C4-2B (cell line): ENCODE data around the gene FAM20A.

ENCODE experiments used
- H3K27ac ChIP-seq: fragments of 450-650 bp; 2 replicates; pipeline ENCODE4 v1.5.1; 2017
- CTCF ChIP-seq: fragments of 450-650 bp; conservative IDR thresholded peaks from 2 replicates; pipeline ENCODE4 v1.5.1; 2017; ENCODE audit warnings: mild to moderate bottlenecking
- ZFX ChIP-seq: fragments of 450-650 bp; IDR thresholded peaks from 2 replicates; pipeline ENCODE4 v1.6.1; 2017

FAM20A gene

DNA sequence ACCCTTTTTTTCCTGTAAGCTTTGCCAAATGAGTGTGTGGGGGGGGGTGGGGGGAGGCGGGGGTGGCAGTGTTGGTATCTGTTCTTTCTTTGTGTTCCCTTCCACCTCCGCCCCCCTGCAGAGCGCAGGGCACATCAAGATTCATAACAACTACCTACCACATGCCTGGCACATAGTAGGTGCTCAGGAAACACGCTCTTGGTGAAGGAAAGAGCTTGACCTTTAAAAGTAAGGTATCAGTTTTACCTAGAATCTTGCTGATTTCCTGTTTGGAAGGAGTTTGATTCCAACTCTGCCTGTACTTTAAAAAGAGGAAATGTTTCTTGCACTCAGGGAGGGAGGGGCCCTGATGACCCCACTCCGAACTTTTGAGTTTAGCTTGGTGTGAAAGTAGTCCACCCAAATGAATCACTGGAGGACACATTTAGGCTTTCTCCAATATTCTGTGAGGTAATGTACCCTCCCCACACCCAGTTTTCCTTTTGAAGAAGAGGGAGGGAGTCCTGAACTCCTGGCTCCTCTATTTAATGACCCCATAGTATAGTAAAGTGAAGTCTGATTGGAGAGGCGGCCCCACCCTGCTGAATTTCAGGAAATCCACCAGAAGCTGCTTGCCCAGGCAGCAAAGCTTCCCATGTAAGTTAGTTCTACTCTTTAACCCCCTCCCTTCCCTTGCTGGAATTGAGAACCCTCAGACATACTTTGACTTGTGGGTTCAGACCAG, 560 bp upstream of the FAM20A start:
- H3K27ac ChIP-seq: no peak overlapping the region

GRCh38 chr17:68600067-68600930, 868 bp downstream of the FAM20A start:
- H3K27ac ChIP-seq: no peak overlapping the region
- TF ChIP-seq CTCF (no peak), ZFX (no peak)

More for the DNA sequence above, 560 bp upstream of the FAM20A start:
- TF ChIP-seq CTCF: no peak

DNA sequence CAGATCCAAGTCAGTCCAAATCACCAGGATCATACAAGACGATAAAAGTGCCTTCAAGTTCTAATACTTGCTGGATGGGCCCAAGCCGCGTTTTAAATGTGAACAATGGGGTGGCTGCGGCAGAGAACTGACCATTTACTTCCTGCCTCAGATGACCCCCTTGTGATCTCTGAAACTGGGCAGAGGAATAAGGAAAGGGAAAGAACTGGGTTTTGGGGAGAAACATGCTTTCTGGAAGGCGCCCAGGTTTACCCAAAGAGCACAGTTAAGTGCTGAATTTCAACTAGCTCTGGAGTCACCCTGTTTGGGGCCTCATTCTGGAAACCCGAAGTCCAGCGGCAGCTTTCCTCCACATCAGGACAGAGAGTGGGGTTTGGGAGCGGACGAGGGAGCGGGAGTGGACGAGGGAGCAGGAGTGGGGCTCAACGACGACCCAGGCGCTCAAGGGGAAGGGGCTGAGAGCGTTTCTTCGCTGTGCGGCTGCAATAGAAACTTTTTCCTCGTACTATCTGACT, 1.6 kb downstream of the FAM20A start:
- no peak overlapping the region for H3K27ac ChIP-seq
- TF ChIP-seq ZFX (no peak), CTCF (no peak)

GRCh38 chr17:68599091-68599490, 2.1 kb downstream of the FAM20A start:
- H3K27ac ChIP-seq: no peak overlapping the region
- TF ChIP-seq ZFX (no peak), CTCF (no peak)

DNA sequence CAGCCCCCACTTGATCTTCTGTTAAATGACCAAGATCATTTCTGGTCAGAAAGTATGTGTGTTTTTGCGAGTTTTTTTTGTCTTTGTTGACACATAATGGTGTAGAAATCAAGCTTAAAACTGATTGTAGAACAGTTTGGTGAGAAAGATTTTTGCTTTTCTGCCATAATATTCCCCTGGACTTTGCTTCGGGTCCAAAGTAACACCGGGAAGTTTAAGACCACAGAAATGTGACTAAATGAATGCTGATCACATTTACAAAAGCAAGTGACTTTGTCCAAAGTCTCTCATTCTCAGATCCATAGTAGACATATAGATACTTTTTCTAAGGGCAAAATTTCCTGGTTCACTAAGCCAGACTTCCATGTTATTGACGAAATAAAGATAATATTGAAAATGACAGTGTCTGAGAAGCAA, 2.6 kb downstream of the FAM20A start:
- H3K27ac ChIP-seq: no peak overlapping the region
- TF ChIP-seq ZFX (no peak), CTCF (no peak)

- no peak overlapping the region for H3K27ac ChIP-seq
- TF ChIP-seq CTCF: no peak
Observed at GRCh38 chr17:68598074-68598473, 3.1 kb downstream of the FAM20A start.

GRCh38 chr17:68596411-68596945, 4.7 kb downstream of the FAM20A start:
- TF ChIP-seq CTCF: no peak
- TF ChIP-seq ZFX: no peak
- no peak overlapping the region for H3K27ac ChIP-seq
